ENCODE data around the gene FKBP1A.

The FKBP1A gene

GRCh38 chr20:1369970-1370369 is 22.9 kb downstream of the FKBP1A start:
- DNase-seq (ENCODE audit: low read depth): no peak
- H3K4me3 ChIP-seq (ENCODE audit: low read depth, low read length): no peak overlapping the region
- no peak for TF ChIP-seq CTCF (IDR thresholded peaks at IDR 0.05; ENCODE audit: insufficient read depth, low read depth, low read length, missing control alignments)

GRCh38 chr20:1368448-1369199 is 24.2 kb downstream of the FKBP1A start:
- H3K4me3 ChIP-seq (ENCODE audit: low read depth, low read length): no peak overlapping the region
- TF ChIP-seq CTCF (IDR thresholded peaks at IDR 0.05; ENCODE audit: insufficient read depth, low read depth, low read length, missing control alignments): no peak
- DNase-seq (ENCODE audit: low read depth): no peak

GRCh38 chr20:1367479-1367878 is 25.4 kb downstream of the FKBP1A start:
- TF ChIP-seq CTCF (IDR thresholded peaks at IDR 0.05; ENCODE audit: insufficient read depth, low read depth, low read length, missing control alignments): no peak
- DNase-seq (ENCODE audit: low read depth): no peak
- H3K4me3 ChIP-seq (ENCODE audit: low read depth, low read length): no peak overlapping the region

- no peak overlapping the region for H3K4me3 ChIP-seq (ENCODE audit: low read depth, low read length)
- no peak for DNase-seq (ENCODE audit: low read depth)
- TF ChIP-seq CTCF (IDR thresholded peaks at IDR 0.05; ENCODE audit: insufficient read depth, low read depth, low read length, missing control alignments): no peak
Measured at GRCh38 chr20:1364106-1364505, 28.7 kb downstream of the FKBP1A start.

GRCh38 chr20:1363522-1363921 is 29.3 kb downstream of the FKBP1A start:
- H3K4me3 ChIP-seq (ENCODE audit: low read depth, low read length): no peak overlapping the region
- DNase-seq (ENCODE audit: low read depth): no peak
- no peak for TF ChIP-seq CTCF (IDR thresholded peaks at IDR 0.05; ENCODE audit: insufficient read depth, low read depth, low read length, missing control alignments)

GRCh38 chr20:1362484-1362883 is 30.4 kb downstream of the FKBP1A start:
- no peak for DNase-seq (ENCODE audit: low read depth)
- TF ChIP-seq CTCF (IDR thresholded peaks at IDR 0.05; ENCODE audit: insufficient read depth, low read depth, low read length, missing control alignments): no peak
- H3K4me3 ChIP-seq (ENCODE audit: low read depth, low read length): no peak overlapping the region

All from GM12865 (cell line).